OCI-LY7 (cell line): ENCODE measurements around the gene IP6K2. TPM values are rescaled to one million over a fixed set of nuclear protein-coding genes. Genes with fewer than 3 reads are reported as not detected.

Experiments used
- BruUV-seq: library from RNA; stranded (reverse); fragments of 400-500 nt; replicated peaks from 2 replicates; lab custom pipeline; 2021; lab: Mats Ljungman, UMichigan
- CTCF ChIA-PET: fragments of 300-600 bp; sonication (Branson Sonifier 250); formaldehyde crosslinking; loops from one replicate; lab custom pipeline; 2022; ENCODE audit warnings: antibody characterized with exemption; ENCODE audit not compliant: unreplicated experiment; lab: Charles Lee
- POLR2A ChIA-PET: fragments of 300-600 bp; sonication (Branson Sonifier 250); formaldehyde crosslinking; loops from one replicate; lab custom pipeline; 2022; ENCODE audit warnings: antibody characterized with exemption; lab: Charles Lee
- DNase-seq: peaks from one replicate; pipeline ENCODE4 v3.0.0-alpha.2; 2015; ENCODE audit warnings: low spot score
- H2AFZ ChIP-seq: fragments of 200-600 bp; sonication (generic), shearing (Covaris generic); 2 replicates; pipeline ENCODE4 v1.6.1; 2014; ENCODE audit warnings: mild to moderate bottlenecking, antibody characterized with exemption, low read length, moderate library complexity
- H3K27ac ChIP-seq: fragments of 200-600 bp; sonication (generic); 2 replicates; pipeline ENCODE4 v1.5.1; 2014; ENCODE audit warnings: mixed run types, low read depth, mild to moderate bottlenecking, moderate library complexity, low read length, inconsistent platforms; ENCODE audit not compliant: poor library complexity, severe bottlenecking
- H3K36me3 ChIP-seq: fragments of 200-600 bp; sonication (generic); 2 replicates; pipeline ENCODE4 v1.6.1; 2014; ENCODE audit warnings: mild to moderate bottlenecking, antibody characterized with exemption, low read length, moderate library complexity, mixed read lengths; ENCODE audit not compliant: insufficient read depth
- H3K4me1 ChIP-seq: fragments of 200-600 bp; sonication (generic); 2 replicates; pipeline ENCODE4 v1.5.1; 2014; ENCODE audit warnings: mild to moderate bottlenecking, low read length; ENCODE audit not compliant: insufficient read depth, poor library complexity, severe bottlenecking
- H3K4me2 ChIP-seq: fragments of 200-600 bp; sonication (generic); 2 replicates; pipeline ENCODE4 v1.6.1; 2014; ENCODE audit warnings: mild to moderate bottlenecking, low read length
- H3K4me3 ChIP-seq: fragments of 200-600 bp; sonication (generic); 2 replicates; pipeline ENCODE4 v1.5.1; 2014; ENCODE audit warnings: mild to moderate bottlenecking, low read depth, low read length; ENCODE audit not compliant: poor library complexity, severe bottlenecking
- H3K79me2 ChIP-seq: fragments of 200-600 bp; sonication (generic); 2 replicates; pipeline ENCODE4 v1.6.1; 2016; ENCODE audit warnings: low read depth, mild to moderate bottlenecking, low read length, moderate library complexity, mixed read lengths; ENCODE audit not compliant: insufficient read depth
- H3K9me2 ChIP-seq: fragments of 200-600 bp; sonication (generic); 2 replicates; pipeline ENCODE4 v1.6.1; 2016; ENCODE audit warnings: mild to moderate bottlenecking, low read length, mixed read lengths; ENCODE audit not compliant: insufficient read depth
- H3K9me3 ChIP-seq: fragments of 200-600 bp; sonication (generic); 2 replicates; pipeline ENCODE4 v1.6.1; 2014; ENCODE audit warnings: mild to moderate bottlenecking, mixed run types, low read length, mixed read lengths
- H4K20me1 ChIP-seq: fragments of 200-600 bp; sonication (generic); 2 replicates; pipeline ENCODE4 v1.6.1; 2014; ENCODE audit warnings: mild to moderate bottlenecking, antibody characterized with exemption, low read length, moderate library complexity, mixed read lengths; ENCODE audit not compliant: insufficient read depth
- CTCF ChIP-seq: fragments of 200-600 bp; sonication (generic); conservative IDR thresholded peaks from 2 replicates; pipeline ENCODE4 v1.5.1; 2014; ENCODE audit warnings: mild to moderate bottlenecking, antibody characterized with exemption, low read length, moderate library complexity, mixed read lengths
- EZH2phosphoT487 ChIP-seq: fragments of 200-600 bp; sonication (generic); IDR thresholded peaks from 2 replicates; pipeline ENCODE4 v1.6.1; 2018; ENCODE audit warnings: low read depth, borderline replicate concordance, mild to moderate bottlenecking, mixed run types, antibody characterized with exemption, low read length, moderate library complexity, mixed read lengths
- intact Hi-C: fragments of 100-400 bp; cut with micrococcal nuclease; formaldehyde crosslinking; loops from one replicate; pipeline ENCODE4 v1.10.0; 2022; ENCODE audit not compliant: unreplicated experiment
- total RNA-seq, 2 experiments: library from RNA; depleted of rRNA in 1 of 2; stranded (reverse); fragments of >200 nt in 1 of 2; shearing (Covaris generic) in 1 of 2; gene quantifications; 2 replicates each; pipeline ENCODE4 v1.2.3, GENCODE V29; 2014 to 2022

IP6K2 gene
- total RNA-seq, 2 experiments from 2014 or later: 77.0 to 92.7 TPM

GRCh38 chr3:48685293-48685602, 31.8 kb downstream of the IP6K2 start:
- no peak for TF ChIP-seq EZH2phosphoT487
- TF ChIP-seq CTCF: no peak
- CTCF ChIA-PET: interaction anchor here (0.6 to 1.5 kb wide), 3 partner anchors 50 to 267 kb away, joined by 3 read pairs; partner anchors contain the start of genes PFKFB4 and SLC26A6
- H4K20me1 ChIP-seq: no peaks in the 10 kb centered on the region
- intact Hi-C loops: loop anchor here (2.0 kb wide), 1 partner anchor 22 kb away; the partner anchor contains the start of gene CELSR3
- peak overlapping the region; percentile 54; the same call in 1 of the 2 replicates for H2AFZ ChIP-seq
- H3K4me1 ChIP-seq: peaks cover 35% of the 10 kb centered on the region
- no peaks in the 10 kb centered on the region for H3K9me3 ChIP-seq
- peak overlapping the region; percentile 84 for H3K4me3 ChIP-seq
- no peaks in the 10 kb centered on the region for H3K9me2 ChIP-seq
- peak overlapping the region; percentile 93 for H3K4me2 ChIP-seq
- POLR2A ChIA-PET: interaction anchor here (1.5 kb wide), 1 partner anchor 17 kb away, joined by 5 read pairs; no protein-coding TSS in a partner anchor
- peak overlapping the region; percentile 75 for H3K27ac ChIP-seq
- no TSS peak for BruUV-seq
- DNase-seq: no peak
- H3K36me3 ChIP-seq: peaks cover 53% of the 10 kb centered on the region
- H3K79me2 ChIP-seq: peaks cover 7% of the 10 kb centered on the region; the same call in 1 of the 2 replicates

- POLR2A ChIA-PET: interaction anchor here (0.5 to 1.5 kb wide), 2 partner anchors 17 to 52 kb away, joined by 3 to 5 read pairs; no protein-coding TSS in a partner anchor
- no peak overlapping the region for H2AFZ ChIP-seq
- no TSS peak for BruUV-seq
These were observed 32.4 kb downstream of the IP6K2 start for GRCh38 chr3:48684480-48685143.

More at GRCh38 chr3:48684480-48685143, 32.4 kb downstream of the IP6K2 start:
- TF ChIP-seq EZH2phosphoT487: no peak
- TF ChIP-seq CTCF: no peak
- peaks cover 7% of the 10 kb centered on the region; the same call in 1 of the 2 replicates for H3K79me2 ChIP-seq
- no peaks in the 10 kb centered on the region for H3K9me3 ChIP-seq
- no peak overlapping the region for H3K27ac ChIP-seq
- H3K4me3 ChIP-seq: peak overlapping the region; percentile 84
- H3K9me2 ChIP-seq: no peaks in the 10 kb centered on the region
- H3K4me2 ChIP-seq: peak overlapping the region; percentile 93
- peaks cover 52% of the 10 kb centered on the region for H3K36me3 ChIP-seq
- DNase-seq: peak; percentile 33
- intact Hi-C loops: loop anchor here (2.0 kb wide), 1 partner anchor 22 kb away; the partner anchor contains the start of gene CELSR3
- H4K20me1 ChIP-seq: no peaks in the 10 kb centered on the region
- peaks cover 42% of the 10 kb centered on the region for H3K4me1 ChIP-seq
- CTCF ChIA-PET: interaction anchor here (0.6 to 1.5 kb wide), 2 partner anchors 38 to 50 kb away, joined by 3 read pairs; partner anchors contain the start of gene SLC26A6
